ENCODE measurements around the gene GBX2. TPM values are rescaled to one million over a fixed set of nuclear protein-coding genes. Genes with fewer than 3 reads are reported as not detected.

The GBX2 gene
- total and polyA plus RNA-seq, 2 experiments from 2014 or later = 0.99 to 1.3 TPM

DNA sequence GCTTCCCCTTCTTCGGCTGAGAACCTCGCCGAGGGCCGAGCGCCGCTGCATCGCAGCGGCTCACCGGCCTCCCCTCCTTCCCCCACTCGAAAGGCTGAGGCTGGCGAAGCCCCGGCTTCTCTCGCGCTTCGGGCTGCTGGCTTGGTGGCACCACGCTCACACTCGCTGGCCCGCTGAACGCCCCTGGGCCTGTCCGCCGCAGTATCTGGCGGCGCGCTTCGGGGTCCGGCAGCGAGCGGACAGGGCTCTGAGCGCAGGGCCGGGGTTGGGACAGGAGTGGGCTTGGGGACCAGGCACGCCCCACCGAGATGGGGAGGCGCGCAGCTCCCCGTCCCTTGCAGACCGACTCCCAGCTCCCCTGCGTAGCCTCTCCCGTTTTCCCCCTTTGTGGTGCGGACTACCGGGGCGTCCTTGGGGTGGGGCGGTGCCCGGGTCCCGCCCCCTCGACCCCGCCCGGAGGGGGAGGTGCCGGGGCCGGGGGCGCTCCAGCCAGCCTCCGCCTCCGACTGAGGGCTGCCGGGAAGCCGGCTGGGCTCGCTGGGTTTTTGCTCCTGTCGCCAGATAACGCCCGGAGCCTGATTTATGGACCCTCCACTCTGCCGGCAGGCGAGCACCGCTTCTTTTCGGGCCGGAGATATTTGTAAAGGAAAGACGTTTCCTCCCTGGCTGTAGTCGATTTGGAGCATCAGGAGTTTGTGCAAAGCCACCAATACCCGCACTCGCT is 3.8 kb downstream of the GBX2 start:
- ATAC-seq = peak; percentile 5
- Histone ChIP-seq H3K27me3 (ENCODE audit: insufficient read depth) (peaks cover 100% of the 10 kb centered on the region), H3K27ac (ENCODE audit: low read depth) (no peak overlapping the region), H3K36me3 (ENCODE audit: insufficient read depth) (no peaks in the 10 kb centered on the region), H3K4me2 (peak overlapping the region; percentile 87), H3F3A (replicated peaks; ENCODE audit: low read depth) (peaks cover 43% of the 10 kb centered on the region), H2AFZ (peak overlapping the region; percentile 74), H3K4me1 (ENCODE audit: insufficient read depth) (peaks cover 57% of the 10 kb centered on the region), H3K4me3 (peak overlapping the region; percentile 61), H4K20me1 (replicated peaks; ENCODE audit: insufficient read depth) (peaks cover 13% of the 10 kb centered on the region), H3K9me2 (ENCODE audit: insufficient read depth) (no peaks in the 10 kb centered on the region), H3K79me2 (replicated peaks; ENCODE audit: insufficient read depth) (no peaks in the 10 kb centered on the region)
- Mint-ChIP-seq H3K9me3 (peaks cover 4% of the 10 kb centered on the region; the same call in 1 of the 3 replicates), H3K36me3 (ENCODE audit: low read depth) (peaks cover 17% of the 10 kb centered on the region), H3K4me3 (peak overlapping the region; percentile 73), H3K27ac (no peak overlapping the region), H3K27me3 (ENCODE audit: insufficient read depth, low read depth, poor library complexity) (peaks cover 84% of the 10 kb centered on the region), H3K4me1 (peaks cover 52% of the 10 kb centered on the region)
- TF ChIP-seq, protein P1, sequence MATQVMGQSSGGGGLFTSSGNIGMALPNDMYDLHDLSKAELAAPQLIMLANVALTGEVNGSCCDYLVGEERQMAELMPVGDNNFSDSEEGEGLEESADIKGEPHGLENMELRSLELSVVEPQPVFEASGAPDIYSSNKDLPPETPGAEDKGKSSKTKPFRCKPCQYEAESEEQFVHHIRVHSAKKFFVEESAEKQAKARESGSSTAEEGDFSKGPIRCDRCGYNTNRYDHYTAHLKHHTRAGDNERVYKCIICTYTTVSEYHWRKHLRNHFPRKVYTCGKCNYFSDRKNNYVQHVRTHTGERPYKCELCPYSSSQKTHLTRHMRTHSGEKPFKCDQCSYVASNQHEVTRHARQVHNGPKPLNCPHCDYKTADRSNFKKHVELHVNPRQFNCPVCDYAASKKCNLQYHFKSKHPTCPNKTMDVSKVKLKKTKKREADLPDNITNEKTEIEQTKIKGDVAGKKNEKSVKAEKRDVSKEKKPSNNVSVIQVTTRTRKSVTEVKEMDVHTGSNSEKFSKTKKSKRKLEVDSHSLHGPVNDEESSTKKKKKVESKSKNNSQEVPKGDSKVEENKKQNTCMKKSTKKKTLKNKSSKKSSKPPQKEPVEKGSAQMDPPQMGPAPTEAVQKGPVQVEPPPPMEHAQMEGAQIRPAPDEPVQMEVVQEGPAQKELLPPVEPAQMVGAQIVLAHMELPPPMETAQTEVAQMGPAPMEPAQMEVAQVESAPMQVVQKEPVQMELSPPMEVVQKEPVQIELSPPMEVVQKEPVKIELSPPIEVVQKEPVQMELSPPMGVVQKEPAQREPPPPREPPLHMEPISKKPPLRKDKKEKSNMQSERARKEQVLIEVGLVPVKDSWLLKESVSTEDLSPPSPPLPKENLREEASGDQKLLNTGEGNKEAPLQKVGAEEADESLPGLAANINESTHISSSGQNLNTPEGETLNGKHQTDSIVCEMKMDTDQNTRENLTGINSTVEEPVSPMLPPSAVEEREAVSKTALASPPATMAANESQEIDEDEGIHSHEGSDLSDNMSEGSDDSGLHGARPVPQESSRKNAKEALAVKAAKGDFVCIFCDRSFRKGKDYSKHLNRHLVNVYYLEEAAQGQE (IDR thresholded peaks at IDR 0.05; ENCODE audit: unreplicated experiment) = no peak
- TF ChIP-seq POLR2AphosphoS5 (IDR thresholded peaks at IDR 0.05; ENCODE audit: low read depth) = peak; percentile 53
- peak; percentile 86 for TF ChIP-seq EZH2 (IDR thresholded peaks at IDR 0.05; ENCODE audit: low read depth, unreplicated experiment)
- peak; percentile 75 for DNase-seq (ENCODE audit: low spot score)

DNA sequence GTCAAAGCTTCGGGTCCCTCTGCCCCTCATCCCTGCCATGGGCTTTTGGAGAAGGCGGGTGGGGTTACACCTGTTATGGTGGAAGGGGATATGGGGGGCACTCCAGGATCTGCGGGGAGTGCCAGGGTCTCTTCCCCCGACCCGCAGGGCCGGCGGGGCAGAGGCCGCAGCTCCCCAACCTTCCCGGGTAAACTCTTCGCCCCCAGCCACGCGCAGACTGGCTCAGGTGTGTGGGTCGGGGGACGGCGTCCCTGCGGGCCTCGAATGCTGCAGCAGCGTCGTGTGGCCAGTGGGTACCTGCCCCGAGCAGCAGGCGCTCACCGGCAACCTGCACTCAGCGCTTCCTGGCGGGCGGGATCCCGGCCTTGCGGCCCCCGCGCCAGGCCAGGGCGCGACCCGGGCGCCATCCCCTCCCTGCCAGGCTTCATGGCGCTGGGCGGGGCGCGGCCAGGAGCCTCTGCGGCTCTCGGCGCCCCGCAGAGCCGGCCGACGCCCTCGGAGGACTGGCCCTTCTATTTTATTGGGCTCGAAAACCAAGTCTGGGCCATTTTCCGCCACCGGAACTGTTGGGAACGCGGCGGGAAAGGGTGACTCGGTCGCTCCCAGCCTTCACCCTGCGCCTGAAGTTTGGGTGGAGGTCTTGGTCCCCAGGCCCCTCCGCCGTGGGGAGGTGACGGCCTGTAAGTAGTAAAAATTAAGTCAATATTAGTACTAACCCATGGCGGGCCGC is 4.5 kb downstream of the GBX2 start:
- Histone ChIP-seq H3K9me2 (ENCODE audit: insufficient read depth) (no peaks in the 10 kb centered on the region), H2AFZ (peak overlapping the region; percentile 74), H3K4me1 (ENCODE audit: insufficient read depth) (peaks cover 54% of the 10 kb centered on the region), H3K36me3 (ENCODE audit: insufficient read depth) (no peaks in the 10 kb centered on the region), H3K4me3 (peak overlapping the region; percentile 61), H3F3A (replicated peaks; ENCODE audit: low read depth) (peaks cover 39% of the 10 kb centered on the region), H3K27ac (ENCODE audit: low read depth) (no peak overlapping the region), H4K20me1 (replicated peaks; ENCODE audit: insufficient read depth) (peaks cover 13% of the 10 kb centered on the region), H3K79me2 (replicated peaks; ENCODE audit: insufficient read depth) (no peaks in the 10 kb centered on the region), H3K27me3 (ENCODE audit: insufficient read depth) (peaks cover 100% of the 10 kb centered on the region), H3K4me2 (peak overlapping the region; percentile 87)
- peak; percentile 1 for ATAC-seq
- TF ChIP-seq EZH2 (IDR thresholded peaks at IDR 0.05; ENCODE audit: low read depth, unreplicated experiment) (peak; percentile 43), EZH2phosphoT487 (IDR thresholded peaks at IDR 0.05; ENCODE audit: unreplicated experiment) (peak; percentile 84), NANOG (IDR thresholded peaks at IDR 0.05; ENCODE audit: borderline replicate concordance) (no peak)
- Mint-ChIP-seq H3K27ac (no peak overlapping the region), H3K27me3 (ENCODE audit: insufficient read depth, low read depth, poor library complexity) (peaks cover 85% of the 10 kb centered on the region), H3K36me3 (ENCODE audit: low read depth) (peaks cover 17% of the 10 kb centered on the region), H3K4me1 (peaks cover 51% of the 10 kb centered on the region), H3K9me3 (peaks cover 4% of the 10 kb centered on the region; the same call in 1 of the 3 replicates), H3K4me3 (peak overlapping the region; percentile 63)
- DNase-seq (ENCODE audit: low spot score) = peak; percentile 66
